ENCODE measurements around the gene C4orf50. TPM values are rescaled to one million over a fixed set of nuclear protein-coding genes. Genes with fewer than 3 reads are reported as not detected.

C4orf50 gene
- total RNA-seq, 2 donors from 2014 or later: 0.13 TPM; not detected in 1

GRCh38 chr4:5877392-5877791 lies 140.8 kb downstream of the C4orf50 start:
- Histone ChIP-seq H3K27ac (no peak overlapping the region), H3K36me3 (no peaks in the 10 kb centered on the region), H3K9ac (ENCODE audit: low read depth in 2 of 2, low read length in 2 of 2) (no peak overlapping the region), H3K4me1 (no peaks in the 10 kb centered on the region), H3K9me3 (no peaks in the 10 kb centered on the region), H3K4me3 (no peak overlapping the region), H3K27me3 (no peaks in the 10 kb centered on the region)
- intact Hi-C loops (cut with DNase I): no loop called here
- DNase-seq: no peak
- no peak for TF ChIP-seq CTCF (IDR thresholded peaks at IDR 0.05)

DNA sequence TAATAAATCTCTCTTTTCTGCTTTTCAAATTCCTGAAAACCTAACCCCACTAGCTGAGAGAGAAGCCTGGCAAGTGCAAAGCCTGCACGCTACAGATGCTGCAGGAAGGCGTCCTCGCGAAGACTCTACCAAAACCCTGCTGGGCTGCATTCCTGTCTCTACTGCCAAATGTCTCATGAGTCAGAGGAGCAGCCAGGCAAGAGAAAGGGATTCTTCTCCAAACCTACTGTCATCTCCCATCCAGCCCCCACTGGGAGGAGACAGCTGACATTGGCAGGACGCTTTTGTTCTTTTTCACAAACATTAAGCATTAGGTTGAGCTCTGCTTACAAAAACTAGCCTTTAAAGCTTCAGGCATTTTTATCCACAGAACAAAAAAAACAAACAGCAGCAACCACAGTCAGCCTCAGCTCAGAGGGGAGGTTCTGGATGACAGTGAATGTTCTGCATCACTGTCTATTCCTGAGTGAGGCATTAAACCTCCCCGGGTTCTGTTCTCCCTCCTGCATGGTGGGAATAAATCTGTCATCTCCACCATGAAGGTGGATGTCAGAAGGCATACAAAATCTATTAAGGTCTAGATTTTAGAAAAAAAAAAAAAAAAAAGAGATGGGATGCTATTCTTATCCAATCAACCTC lies 143.3 kb downstream of the C4orf50 start:
- Histone ChIP-seq H3K9me3 (no peaks in the 10 kb centered on the region), H3K4me1 (no peaks in the 10 kb centered on the region), H3K4me3 (no peak overlapping the region), H3K9ac (ENCODE audit: low read depth in 2 of 2, low read length in 2 of 2) (no peak overlapping the region), H3K27me3 (no peaks in the 10 kb centered on the region), H3K36me3 (no peaks in the 10 kb centered on the region), H3K27ac (no peak overlapping the region)
- no peak for DNase-seq
- intact Hi-C loops (cut with DNase I): no loop called here
- no peak for TF ChIP-seq CTCF (IDR thresholded peaks at IDR 0.05)

- H3K9me3 ChIP-seq: no peaks in the 10 kb centered on the region
- DNase-seq: no peak
- no peak overlapping the region for H3K9ac ChIP-seq (ENCODE audit: low read depth in 2 of 2, low read length in 2 of 2)
- TF ChIP-seq CTCF (IDR thresholded peaks at IDR 0.05): no peak
- no peaks in the 10 kb centered on the region for H3K36me3 ChIP-seq
- no peaks in the 10 kb centered on the region for H3K27me3 ChIP-seq
- intact Hi-C loops (cut with DNase I): no loop called here
- no peak overlapping the region for H3K4me3 ChIP-seq
- H3K4me1 ChIP-seq: no peaks in the 10 kb centered on the region
- no peak overlapping the region for H3K27ac ChIP-seq
These were observed 147.5 kb downstream of the C4orf50 start for GRCh38 chr4:5870701-5871100.

DNA sequence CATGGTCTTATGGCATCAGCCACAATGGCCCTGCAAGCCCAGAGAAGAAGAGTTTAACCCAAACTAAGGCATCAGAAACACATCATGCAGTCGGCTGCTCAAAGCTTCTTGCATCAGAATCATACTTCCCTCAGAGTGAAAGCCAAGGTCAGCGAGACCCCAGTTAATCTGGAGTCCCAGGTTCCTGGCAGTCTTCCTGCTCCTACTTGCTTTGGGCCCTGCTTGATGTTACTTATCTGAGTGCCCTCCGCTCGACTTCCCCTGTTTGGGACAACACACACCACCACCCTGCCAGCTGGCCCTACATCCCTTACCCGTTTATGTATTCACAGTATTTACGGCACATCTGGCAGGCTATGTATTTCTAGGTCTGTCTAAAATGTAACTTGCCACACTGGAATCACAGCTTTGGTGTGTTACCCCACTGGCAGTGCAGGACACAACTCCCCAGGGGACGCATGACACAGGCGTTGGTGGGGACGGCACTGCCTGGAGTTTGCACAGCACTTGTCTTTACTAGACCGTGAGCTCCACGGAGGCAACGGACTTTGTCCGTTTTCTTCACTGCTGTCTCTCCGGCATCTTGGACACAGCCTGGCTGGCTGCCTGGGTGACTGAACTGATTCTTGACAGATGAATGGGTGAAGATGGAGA lies 148.1 kb downstream of the C4orf50 start:
- no peak for TF ChIP-seq CTCF (IDR thresholded peaks at IDR 0.05)
- no peak for DNase-seq
- no peak overlapping the region for H3K27ac ChIP-seq
- intact Hi-C loops (cut with DNase I): no loop called here
- no peaks in the 10 kb centered on the region for H3K36me3 ChIP-seq
- no peak overlapping the region for H3K4me3 ChIP-seq
- no peaks in the 10 kb centered on the region for H3K9me3 ChIP-seq
- no peak overlapping the region for H3K9ac ChIP-seq (ENCODE audit: low read depth in 2 of 2, low read length in 2 of 2)
- no peaks in the 10 kb centered on the region for H3K4me1 ChIP-seq
- H3K27me3 ChIP-seq: no peaks in the 10 kb centered on the region

DNA sequence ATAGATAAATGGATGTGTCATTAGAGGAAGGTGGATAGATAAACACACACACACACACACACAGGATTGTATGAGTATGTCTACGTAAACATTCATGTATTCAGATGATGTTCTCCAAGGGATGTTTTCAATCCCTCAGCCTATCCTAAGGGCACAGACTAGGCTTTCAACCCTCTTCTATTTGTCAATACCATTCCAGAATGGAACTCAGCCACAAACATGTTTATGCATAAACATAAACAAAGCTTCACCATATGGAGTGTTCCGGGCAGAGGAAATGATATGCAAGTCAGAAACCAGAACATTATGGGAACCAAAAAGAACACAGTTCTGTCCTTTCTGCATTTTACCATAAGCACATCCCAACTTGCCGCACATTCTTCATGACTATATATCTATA lies 150.4 kb downstream of the C4orf50 start:
- no peak for TF ChIP-seq CTCF (IDR thresholded peaks at IDR 0.05)
- no peak for DNase-seq
- Histone ChIP-seq H3K4me3 (no peak overlapping the region), H3K27ac (no peak overlapping the region), H3K4me1 (no peaks in the 10 kb centered on the region), H3K36me3 (no peaks in the 10 kb centered on the region), H3K9ac (ENCODE audit: low read depth in 2 of 2, low read length in 2 of 2) (no peak overlapping the region), H3K9me3 (no peaks in the 10 kb centered on the region), H3K27me3 (no peaks in the 10 kb centered on the region)
- intact Hi-C loops (cut with DNase I): no loop called here

All from colonic mucosa (tissue), 4 donors.